WTC11 (cell line): ENCODE results near the gene ECI1. TPM values are rescaled to one million over a fixed set of nuclear protein-coding genes. Genes with fewer than 3 reads are reported as not detected.

ENCODE experiments used
- AFF4 ChIP-seq: sonication (generic); formaldehyde crosslinking; IDR thresholded peaks from 2 replicates; pipeline ENCODE4 v1.8.1; 2023; ENCODE audit warnings: mild to moderate bottlenecking, missing genetic modification reagents, borderline replicate concordance
- MLX ChIP-seq: sonication (generic); formaldehyde crosslinking; IDR thresholded peaks from 2 replicates; pipeline ENCODE4 v1.8.1; 2023; ENCODE audit warnings: mild to moderate bottlenecking, missing genetic modification reagents, moderate library complexity
- NFE2L1 ChIP-seq: sonication (generic); formaldehyde crosslinking; IDR thresholded peaks from 2 replicates; pipeline ENCODE4 v1.8.1; 2023; ENCODE audit warnings: missing genetic modification reagents
- SMAD3 ChIP-seq: sonication (generic); formaldehyde crosslinking; IDR thresholded peaks from 2 replicates; pipeline ENCODE4 v1.8.0; 2022; ENCODE audit warnings: missing genetic modification reagents, mild to moderate bottlenecking, borderline replicate concordance
- TCF7 ChIP-seq: sonication (generic); formaldehyde crosslinking; IDR thresholded peaks from 2 replicates; pipeline ENCODE4 v1.8.0; 2022; ENCODE audit warnings: mild to moderate bottlenecking, low read depth, missing genetic modification reagents, moderate library complexity
- TEAD1 ChIP-seq: sonication (generic); formaldehyde crosslinking; IDR thresholded peaks from 2 replicates; pipeline ENCODE4 v1.8.0; 2022; ENCODE audit warnings: mild to moderate bottlenecking, missing genetic modification reagents
- TP53 ChIP-seq: sonication (generic); formaldehyde crosslinking; IDR thresholded peaks from 2 replicates; pipeline ENCODE4 v1.8.1; 2023; ENCODE audit warnings: mild to moderate bottlenecking, missing genetic modification reagents
- ZBTB43 ChIP-seq: sonication (generic); formaldehyde crosslinking; IDR thresholded peaks from 2 replicates; pipeline ENCODE4 v1.8.1; 2023; ENCODE audit warnings: mild to moderate bottlenecking, missing genetic modification reagents
- ZNF416 ChIP-seq: fragments of 250-450 bp; sonication (Bioruptor Pico); IDR thresholded peaks from 2 replicates; pipeline ENCODE4 v1.9.0; 2021; ENCODE audit warnings: mild to moderate bottlenecking, inconsistent platforms
- ZNF425 ChIP-seq: fragments of 250-450 bp; sonication (Bioruptor Pico); conservative IDR thresholded peaks from 2 replicates; pipeline ENCODE4 v1.9.0; 2021; ENCODE audit warnings: mild to moderate bottlenecking
- total RNA-seq: library from RNA; stranded (reverse); gene quantifications from 3 replicates; pipeline ENCODE4 v1.2.3, GENCODE V29; 2021
- TF ChIP-seq, protein P1 (sequence below): sonication (generic); formaldehyde crosslinking; IDR thresholded peaks from 2 replicates; pipeline ENCODE4 v1.8.1; 2022; ENCODE audit warnings: missing genetic modification reagents, borderline replicate concordance
- TF ChIP-seq, protein P2 (sequence below): sonication (generic); formaldehyde crosslinking; IDR thresholded peaks from 2 replicates; pipeline ENCODE4 v1.8.1; 2023; ENCODE audit warnings: mild to moderate bottlenecking, moderate library complexity, missing genetic modification reagents

Gene ECI1
- total RNA-seq, 1 experiment from 2014 or later = 100 TPM

GRCh38 chr16:2205104-2205966, 46.1 kb downstream of the ECI1 start, which contains the start of gene MLST8 (continued):
- TF ChIP-seq AFF4 (no peak), TP53 (CRISPR knock-in tag) (peak; percentile 64; the same call in 1 of the 2 replicates), MLX (CRISPR knock-in tag) (no peak), ZBTB43 (CRISPR knock-in tag) (peak; percentile 58; the same call in 1 of the 2 replicates), ZNF416 (CRISPR knock-in tag) (no peak), ZNF425 (no peak), NFE2L1 (CRISPR knock-in tag) (no peak), SMAD3 (CRISPR knock-in tag) (no peak), TEAD1 (CRISPR knock-in tag) (no peak), TCF7 (no peak)
- TF ChIP-seq, protein P1, sequence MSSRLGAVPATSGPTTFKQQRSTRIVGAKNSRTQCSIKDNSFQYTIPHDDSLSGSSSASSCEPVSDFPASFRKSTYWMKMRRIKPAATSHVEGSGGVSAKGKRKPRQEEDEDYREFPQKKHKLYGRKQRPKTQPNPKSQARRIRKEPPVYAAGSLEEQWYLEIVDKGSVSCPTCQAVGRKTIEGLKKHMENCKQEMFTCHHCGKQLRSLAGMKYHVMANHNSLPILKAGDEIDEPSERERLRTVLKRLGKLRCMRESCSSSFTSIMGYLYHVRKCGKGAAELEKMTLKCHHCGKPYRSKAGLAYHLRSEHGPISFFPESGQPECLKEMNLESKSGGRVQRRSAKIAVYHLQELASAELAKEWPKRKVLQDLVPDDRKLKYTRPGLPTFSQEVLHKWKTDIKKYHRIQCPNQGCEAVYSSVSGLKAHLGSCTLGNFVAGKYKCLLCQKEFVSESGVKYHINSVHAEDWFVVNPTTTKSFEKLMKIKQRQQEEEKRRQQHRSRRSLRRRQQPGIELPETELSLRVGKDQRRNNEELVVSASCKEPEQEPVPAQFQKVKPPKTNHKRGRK (CRISPR knock-in tag) = no peak
- TF ChIP-seq, protein P2, sequence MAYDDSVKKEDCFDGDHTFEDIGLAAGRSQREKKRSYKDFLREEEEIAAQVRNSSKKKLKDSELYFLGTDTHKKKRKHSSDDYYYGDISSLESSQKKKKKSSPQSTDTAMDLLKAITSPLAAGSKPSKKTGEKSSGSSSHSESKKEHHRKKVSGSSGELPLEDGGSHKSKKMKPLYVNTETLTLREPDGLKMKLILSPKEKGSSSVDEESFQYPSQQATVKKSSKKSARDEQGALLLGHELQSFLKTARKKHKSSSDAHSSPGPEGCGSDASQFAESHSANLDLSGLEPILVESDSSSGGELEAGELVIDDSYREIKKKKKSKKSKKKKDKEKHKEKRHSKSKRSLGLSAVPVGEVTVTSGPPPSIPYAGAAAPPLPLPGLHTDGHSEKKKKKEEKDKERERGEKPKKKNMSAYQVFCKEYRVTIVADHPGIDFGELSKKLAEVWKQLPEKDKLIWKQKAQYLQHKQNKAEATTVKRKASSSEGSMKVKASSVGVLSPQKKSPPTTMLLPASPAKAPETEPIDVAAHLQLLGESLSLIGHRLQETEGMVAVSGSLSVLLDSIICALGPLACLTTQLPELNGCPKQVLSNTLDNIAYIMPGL = peak; percentile 61; the same call in 1 of the 2 replicates
- TF ChIP-seq, all 79 proteins: peak for 14
